LoVo (cell line): ENCODE results near the gene IQCN.
A peak's percentile ranks its signal among the peaks of the same experiment; 100 is the strongest.

ENCODE experiments used
- DNase-seq: peaks from one replicate; pipeline ENCODE4 v3.0.0-alpha.2; 2016; ENCODE audit warnings: low spot score

IQCN gene

DNA sequence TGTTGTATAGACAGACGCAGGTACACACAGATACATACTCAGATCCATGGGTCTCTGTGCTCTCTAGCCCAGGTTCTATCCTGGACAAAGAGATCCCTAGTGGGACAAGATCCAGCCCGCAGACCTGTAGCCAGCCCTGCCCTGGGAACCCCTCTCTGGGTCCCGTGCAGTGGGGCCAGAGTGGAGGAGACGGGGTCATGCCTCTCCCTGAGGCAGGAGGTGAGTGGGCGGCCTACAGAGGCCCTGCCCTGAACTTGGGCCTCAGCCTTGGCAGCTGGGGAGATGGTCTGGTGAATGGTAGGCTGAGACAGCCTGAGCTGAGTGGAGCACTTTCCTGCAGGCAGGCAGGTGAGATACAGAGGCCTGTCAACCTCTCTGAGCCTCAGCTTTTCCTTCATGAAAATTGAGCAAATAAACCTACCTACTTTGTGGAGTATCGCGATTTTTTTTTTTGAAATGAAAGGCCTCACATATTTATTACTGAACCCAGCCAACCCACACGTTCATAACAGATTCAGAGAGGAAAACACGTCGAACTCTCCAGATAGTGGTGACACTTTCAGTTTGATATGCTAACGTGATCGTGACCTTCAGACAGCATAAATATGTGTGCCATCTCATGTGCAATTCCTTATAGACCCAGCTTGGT lies 10.6 kb upstream of the IQCN start:
- DNase-seq: no peak

DNA sequence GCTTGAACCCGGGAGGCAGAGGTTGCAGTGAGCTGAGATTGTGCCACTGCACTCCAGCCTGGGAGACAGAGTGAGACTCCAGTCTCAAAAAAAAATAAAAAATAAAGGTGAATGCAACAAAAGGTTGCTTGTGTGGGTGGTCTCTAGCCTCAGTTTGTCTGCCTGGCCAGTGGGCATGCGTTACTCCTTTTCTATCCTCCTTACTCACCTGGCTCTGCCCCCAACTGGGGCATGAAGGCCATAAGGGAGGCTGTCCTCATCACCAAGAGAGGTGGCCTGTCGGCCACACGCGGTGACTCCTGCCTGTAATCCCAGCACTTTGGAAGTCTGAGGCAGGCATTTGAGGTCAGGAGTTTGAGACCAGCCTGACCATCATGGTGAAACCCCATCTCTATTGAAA lies 9.1 kb upstream of the IQCN start:
- no peak for DNase-seq

DNA sequence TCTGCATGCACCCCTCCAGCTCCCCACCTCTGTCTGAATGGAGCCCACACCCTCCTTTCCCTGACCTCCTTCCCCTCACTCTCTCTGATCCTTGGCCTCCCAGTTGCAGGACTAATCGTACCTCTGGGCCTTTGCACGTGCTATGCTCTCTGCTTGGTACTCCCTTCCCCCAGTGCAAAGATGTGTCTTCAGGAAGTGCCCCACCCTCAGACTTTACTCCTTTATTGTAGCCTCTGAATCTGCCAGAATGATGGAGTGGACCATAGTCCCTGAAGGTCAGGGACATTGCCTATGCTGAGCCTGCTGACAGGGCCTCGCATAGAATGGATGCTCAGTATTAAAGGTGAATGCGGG lies 8.5 kb upstream of the IQCN start:
- DNase-seq: peak; percentile 32

GRCh38 chr19:18282021-18282787 lies 8.0 kb upstream of the IQCN start:
- peak; percentile 28 for DNase-seq

DNA sequence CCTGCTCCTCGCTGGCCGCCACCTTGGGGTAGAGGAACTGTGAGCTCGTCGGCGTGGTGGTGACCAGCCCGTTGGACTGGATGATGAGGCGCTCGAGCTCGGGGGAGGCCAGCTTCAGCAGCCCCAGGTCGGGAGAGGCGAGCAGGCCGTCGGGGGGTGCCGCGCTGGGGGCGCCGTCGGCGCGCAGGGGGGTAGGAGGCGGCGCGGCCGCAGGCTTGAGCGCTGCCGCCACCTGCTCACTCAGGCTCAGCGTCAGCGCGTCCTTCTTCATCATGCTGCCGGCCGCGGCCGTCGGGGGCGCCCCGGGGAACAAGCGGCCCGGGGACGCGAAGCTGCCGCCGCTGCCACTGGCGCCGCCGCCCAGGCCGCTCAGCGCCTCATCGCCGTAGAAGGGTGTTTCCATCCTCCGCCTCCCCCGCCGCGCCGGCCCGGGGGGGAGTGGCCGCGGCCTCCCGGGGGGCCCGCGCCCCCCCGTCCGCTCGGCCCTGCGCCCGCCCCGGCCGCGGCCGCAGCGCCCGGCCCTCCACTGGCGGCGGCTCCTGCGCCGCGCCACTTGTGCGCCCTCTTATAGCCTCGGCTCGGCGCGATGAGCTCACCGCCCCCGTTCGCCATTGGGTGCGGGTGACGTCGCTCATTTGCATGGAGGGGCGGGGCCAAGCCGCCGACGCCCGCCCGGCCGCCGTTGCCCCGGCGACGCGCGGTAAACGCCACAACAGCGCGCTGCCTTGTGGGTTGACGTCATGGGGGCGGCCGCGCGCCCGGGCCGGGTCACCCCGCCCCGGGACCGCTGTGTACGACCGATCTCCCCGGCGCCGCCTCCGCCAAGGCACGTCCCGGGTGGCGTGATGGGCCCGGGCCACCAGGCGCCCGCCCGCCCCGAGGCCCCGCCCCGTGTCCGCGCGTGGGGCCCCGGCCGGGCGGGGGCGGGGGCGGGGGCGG lies 7.1 kb upstream of the IQCN start, which contains the start of gene JUND:
Gene JUND, minus strand, starts transcription at position 541 of the 939 bp plus-strand sequence. Its CDS starts 138 bp downstream, at position 403.
- peak; percentile 98 for DNase-seq

DNA sequence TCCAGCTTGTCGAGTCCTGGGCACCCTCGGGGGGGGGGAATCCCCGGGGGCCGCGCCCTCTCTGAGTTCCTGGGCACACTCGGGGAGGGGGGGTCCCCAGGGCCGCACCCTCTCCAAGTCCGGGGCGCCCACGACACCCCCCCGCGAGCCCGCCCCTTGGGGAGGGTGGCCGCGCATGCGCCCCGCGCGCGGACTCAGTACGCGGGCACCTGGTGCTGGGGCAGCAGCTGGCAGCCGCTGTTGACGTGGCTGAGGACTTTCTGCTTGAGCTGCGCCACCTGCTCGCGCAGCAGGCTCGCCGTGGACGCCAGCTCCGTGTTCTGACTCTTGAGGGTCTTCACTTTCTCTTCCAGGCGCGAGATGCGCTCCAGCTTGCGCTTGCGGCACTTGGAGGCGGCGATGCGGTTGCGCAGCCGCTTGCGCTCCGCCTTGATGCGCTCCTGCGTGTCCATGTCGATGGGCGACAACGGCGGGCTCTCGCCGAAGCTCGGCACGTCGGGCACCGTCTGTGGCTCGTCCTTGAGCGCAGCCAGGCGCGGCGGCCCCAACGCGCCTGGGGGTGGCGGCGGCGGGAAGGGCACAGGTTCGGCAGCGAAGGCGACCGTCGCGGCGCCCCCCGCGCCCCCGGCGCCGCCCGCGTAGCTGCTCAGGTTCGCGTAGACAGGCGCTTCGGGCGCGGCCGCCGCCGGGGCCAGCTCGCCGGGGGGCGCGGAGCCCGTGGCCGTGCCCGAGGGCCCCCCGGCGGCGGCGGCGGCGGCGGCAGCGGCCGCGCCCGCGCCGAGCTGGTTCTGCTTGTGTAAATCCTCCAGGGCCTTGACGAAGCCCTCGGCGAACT lies 6.2 kb upstream of the IQCN start:
- peak; percentile 71 for DNase-seq

DNA sequence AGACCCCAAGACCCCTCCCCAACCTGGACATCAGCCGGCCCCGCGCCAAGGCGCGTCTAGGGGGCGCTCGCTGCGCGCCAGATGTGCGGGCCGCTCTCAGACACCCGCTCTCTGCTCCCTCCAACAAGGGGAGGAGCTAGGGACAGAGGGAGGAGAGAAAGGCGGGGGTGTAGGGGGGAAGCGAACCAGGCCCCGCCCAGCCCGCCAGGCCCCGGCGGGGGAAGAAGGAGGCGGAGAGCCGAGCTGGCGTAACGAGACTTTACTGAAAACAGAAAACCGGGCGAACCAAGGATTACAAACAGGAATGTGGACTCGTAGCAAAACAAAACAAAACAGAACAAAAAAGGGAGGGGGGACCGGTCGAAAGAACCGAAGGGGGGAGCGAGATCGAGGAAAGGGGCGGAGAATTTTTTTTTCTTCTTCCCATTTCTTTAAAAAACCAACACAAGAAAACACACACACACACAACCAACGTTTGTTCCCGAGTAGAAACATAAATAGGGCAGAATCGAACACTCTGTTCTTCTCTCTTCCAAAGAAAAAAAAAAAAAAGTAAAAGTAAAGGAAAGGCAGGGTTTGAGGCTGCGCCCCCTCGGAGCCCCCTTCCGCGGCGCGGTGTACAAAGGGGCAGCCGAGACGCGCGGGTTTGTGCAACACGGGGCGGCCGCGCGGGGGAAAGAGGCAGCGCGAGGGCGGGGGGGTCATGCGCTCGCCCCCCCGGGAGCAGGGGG lies 5.4 kb upstream of the IQCN start:
- DNase-seq: peak; percentile 90

DNA sequence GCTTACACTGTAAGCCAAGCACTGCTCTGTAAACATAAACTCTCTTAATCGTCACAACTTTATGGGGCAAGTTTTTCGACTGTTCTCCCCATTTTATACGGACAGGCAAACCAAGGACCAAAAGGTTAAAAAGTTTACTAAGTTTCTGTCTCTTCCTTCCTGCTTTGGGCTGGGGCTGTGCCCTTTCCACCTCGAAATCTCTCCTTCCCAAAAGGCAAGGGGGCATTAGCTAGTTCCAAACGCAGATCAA lies 4.9 kb upstream of the IQCN start:
- no peak for DNase-seq

- DNase-seq: no peak
Observed at GRCh38 chr19:18278521-18279265, 4.4 kb upstream of the IQCN start.

GRCh38 chr19:18274781-18275356 lies 617 bp upstream of the IQCN start:
- peak; percentile 89 for DNase-seq

DNA sequence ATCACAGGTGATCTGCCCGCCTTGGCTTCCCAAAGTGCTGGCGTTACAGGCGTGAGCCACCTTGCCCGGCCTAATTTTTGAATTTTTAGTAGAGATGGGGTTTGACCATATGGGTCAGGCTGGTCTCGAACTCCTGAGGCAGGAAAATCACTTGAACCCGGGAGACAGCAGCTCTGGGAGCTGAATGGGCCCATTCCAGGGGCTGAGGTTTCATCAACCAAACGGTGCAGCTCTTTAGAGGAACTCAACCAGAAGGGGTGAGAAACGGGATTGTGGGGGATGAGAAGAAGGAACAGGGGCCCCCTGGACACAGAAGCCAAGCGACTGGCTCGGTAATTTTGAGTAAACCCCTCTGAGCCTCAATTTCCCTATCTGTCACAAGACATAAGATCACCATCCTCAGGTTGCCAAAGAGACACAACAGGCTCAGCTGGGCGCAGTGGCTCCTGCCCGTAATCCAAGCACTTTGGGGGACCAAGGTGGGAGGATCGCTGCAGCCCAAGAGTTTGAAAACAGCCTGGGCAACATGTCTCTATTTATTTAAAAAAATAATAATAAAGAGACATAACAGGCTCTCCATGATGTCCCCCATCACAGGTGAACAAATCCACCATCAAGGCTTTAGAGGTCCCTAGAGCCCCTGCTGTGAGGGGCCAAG lies 562 bp downstream of the IQCN start:
- DNase-seq: no peak

- DNase-seq: no peak
Observed at GRCh38 chr19:18271433-18271841, 2.8 kb downstream of the IQCN start.

GRCh38 chr19:18270326-18270725 lies 3.9 kb downstream of the IQCN start:
- no peak for DNase-seq

- DNase-seq: no peak
Observed at GRCh38 chr19:18269070-18269723, 5.1 kb downstream of the IQCN start.

- DNase-seq: no peak
Observed at GRCh38 chr19:18266771-18267686, 7.2 kb downstream of the IQCN start.

- DNase-seq: no peak
Observed at GRCh38 chr19:18265582-18265981, 8.7 kb downstream of the IQCN start.

DNA sequence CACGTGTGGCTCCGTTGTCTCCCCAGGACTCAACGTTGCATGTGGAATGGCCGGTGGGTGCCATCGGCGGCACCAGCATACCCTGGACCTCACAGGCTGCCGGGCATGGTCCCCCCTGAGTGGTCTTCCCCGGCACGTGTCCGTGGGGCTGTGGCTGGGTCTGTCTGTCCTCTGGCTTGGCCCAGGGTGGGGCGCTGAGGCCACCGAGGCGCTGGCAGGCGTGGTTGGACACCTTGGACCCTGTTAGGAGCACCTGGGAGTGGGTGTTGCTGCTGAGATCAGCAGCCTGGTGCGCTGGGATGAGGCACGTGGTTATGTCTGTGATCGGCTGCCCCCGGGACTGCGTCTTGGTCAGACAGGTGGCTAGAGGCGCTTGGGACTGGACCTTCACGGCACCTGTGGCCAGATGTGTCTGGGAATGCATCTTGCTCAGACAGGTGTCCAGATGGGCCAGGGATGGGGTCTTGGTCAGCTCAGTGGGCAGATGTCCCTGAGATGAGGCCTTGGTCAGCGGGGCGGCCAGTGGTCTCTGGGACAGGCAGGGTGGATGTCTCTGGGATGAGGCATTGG lies 9.2 kb downstream of the IQCN start:
- DNase-seq: no peak
